Dendritic cell treated with granulocyte-macrophage colony-stimulating factor and Interleukin-4, amounts not matched to agents 40 ng/mL and 50 ng/mL, for 4 days (primary cell): ENCODE data around the gene MYZAP.

Experiments
- H3K27ac Mint-ChIP-seq: one replicate; pipeline ENCODE4 v1.8.0; 2022; ENCODE audit warnings: mild to moderate bottlenecking, mixed read lengths
- H3K27me3 Mint-ChIP-seq: one replicate; pipeline ENCODE4 v1.8.0; 2022; ENCODE audit warnings: mild to moderate bottlenecking, mixed read lengths
- H3K36me3 Mint-ChIP-seq: one replicate; pipeline ENCODE4 v1.8.0; 2022; ENCODE audit warnings: low read depth, mixed read lengths
- H3K4me1 Mint-ChIP-seq: one replicate; pipeline ENCODE4 v1.8.0; 2022; ENCODE audit warnings: low read depth, mixed read lengths
- H3K4me3 Mint-ChIP-seq: one replicate; pipeline ENCODE4 v1.8.0; 2022; ENCODE audit warnings: mild to moderate bottlenecking, moderate library complexity, mixed read lengths
- H3K9me3 Mint-ChIP-seq: one replicate; pipeline ENCODE4 v1.8.0; 2022; ENCODE audit warnings: mixed read lengths
- intact Hi-C: fragments of 100-400 bp; cut with micrococcal nuclease; formaldehyde crosslinking; loops from one replicate; pipeline ENCODE4 v1.15.0; 2022

MYZAP gene

DNA sequence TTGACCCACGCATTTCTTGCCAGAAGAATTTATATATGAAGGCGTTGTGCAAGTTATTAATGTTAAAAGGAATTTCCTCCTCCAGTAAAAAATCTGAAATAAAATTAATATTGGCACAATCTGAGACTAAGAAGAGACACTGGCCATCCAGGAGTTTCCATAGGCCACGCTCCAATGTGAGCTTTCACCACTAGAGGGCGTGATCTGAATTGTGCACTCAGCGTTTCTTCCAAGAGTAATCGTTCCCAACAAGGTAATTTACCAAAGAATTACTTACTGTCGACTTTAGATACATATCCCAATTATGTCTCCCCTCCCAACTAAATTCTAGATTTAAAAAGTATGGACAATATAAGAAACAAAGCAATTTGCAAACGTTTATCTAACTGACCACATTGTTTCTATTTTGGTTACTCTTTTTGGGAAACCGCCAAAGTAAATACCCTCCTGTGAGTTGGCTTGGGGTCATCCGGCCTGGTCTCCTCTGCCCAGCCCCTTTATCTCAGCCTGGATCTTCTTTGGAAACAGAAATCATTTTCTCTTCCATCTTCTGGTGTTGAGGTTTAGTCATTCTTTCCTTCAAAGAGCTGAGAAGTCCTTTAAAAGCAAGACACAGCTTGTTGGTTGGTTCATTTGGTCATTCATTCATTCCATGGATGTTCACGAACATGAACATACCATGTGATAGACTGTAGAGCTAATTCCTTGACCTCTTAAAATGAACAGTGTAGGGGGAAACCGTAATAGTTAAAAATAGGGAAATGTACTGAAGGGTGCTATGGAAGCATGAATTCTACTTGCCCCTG lies 141.0 kb downstream of the MYZAP start:
- no peak overlapping the region for H3K27ac Mint-ChIP-seq

DNA sequence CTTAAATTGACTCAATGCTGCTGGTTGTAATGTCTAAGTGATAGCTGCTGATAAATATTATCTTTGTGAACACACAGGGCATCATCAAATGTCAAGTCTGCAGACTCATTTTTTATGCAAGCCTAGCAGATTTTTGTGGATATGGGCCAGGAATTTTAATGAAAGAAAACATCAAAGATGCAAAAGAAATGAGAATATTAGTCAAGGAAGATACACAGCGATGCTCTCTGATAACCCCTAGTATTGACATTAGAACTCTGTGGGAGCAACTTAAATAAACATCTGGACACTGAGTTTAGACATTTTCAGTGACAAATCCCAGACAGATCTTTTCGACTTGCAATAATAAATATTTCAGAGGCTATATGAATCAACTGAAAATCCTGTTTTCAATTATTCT lies 143.2 kb downstream of the MYZAP start:
- Mint-ChIP-seq H3K4me1 (no peaks in the 10 kb centered on the region), H3K27ac (no peak overlapping the region), H3K9me3 (no peaks in the 10 kb centered on the region), H3K4me3 (no peak overlapping the region), H3K27me3 (no peaks in the 10 kb centered on the region), H3K36me3 (no peaks in the 10 kb centered on the region)
- intact Hi-C loops = loop anchor here (5.0 kb wide), 1 partner anchor 127 kb away; no protein-coding TSS in a partner anchor

More for the DNA sequence above, 141.0 kb downstream of the MYZAP start:
- Mint-ChIP-seq H3K27me3 (no peaks in the 10 kb centered on the region), H3K4me3 (no peak overlapping the region), H3K4me1 (no peaks in the 10 kb centered on the region), H3K36me3 (no peaks in the 10 kb centered on the region), H3K9me3 (no peaks in the 10 kb centered on the region)
- intact Hi-C loops = loop anchor here (5.0 kb wide), 1 partner anchor 130 kb away; no protein-coding TSS in a partner anchor
